Epithelial cell of proximal tubule (primary cell): ENCODE measurements around the gene C4orf33. TPM values are rescaled to one million over a fixed set of nuclear protein-coding genes. Genes with fewer than 3 reads are reported as not detected.

Source experiments
- DNase-seq: peaks from one replicate; pipeline ENCODE4 v3.0.0-alpha.2; 2011; ENCODE audit warnings: low read depth
- H3K4me3 ChIP-seq: 2 replicates; pipeline ENCODE4 v1.5.1; 2011; ENCODE audit warnings: low read depth, mild to moderate bottlenecking, low read length
- CTCF ChIP-seq: conservative IDR thresholded peaks from 2 replicates; pipeline ENCODE4 v1.5.1; 2012; ENCODE audit warnings: low read depth, mild to moderate bottlenecking, low read length
- total RNA-seq: library from RNA; depleted of rRNA; stranded (reverse); fragments of >200 nt; gene quantifications from 2 replicates; pipeline ENCODE4 v1.2.3, GENCODE V29; 2015

The C4orf33 gene
- total RNA-seq, 1 donor from 2014 or later, result 8.9 TPM

DNA sequence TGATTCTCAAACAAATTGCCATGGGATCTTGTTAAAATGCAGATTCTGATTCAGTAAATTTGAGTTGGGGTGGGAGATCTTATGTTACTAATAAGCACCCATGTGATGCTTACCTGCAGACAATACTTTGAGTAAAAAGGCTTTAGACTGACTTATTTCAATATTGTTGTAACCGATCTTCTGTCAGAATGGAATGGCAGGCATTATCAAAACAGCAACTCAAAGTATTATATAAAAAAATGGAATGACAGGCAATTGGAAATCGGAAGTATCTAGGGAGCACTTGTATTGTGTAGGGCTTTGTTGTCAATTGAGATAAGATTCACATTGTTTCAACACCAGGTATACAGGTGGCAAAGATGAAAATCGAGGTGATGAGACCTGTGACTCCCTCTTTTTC, 67.5 kb downstream of the C4orf33 start:
- TF ChIP-seq CTCF, result no peak
- DNase-seq, result no peak
- H3K4me3 ChIP-seq, result no peak overlapping the region

- no peak for TF ChIP-seq CTCF
- H3K4me3 ChIP-seq, result no peak overlapping the region
- no peak for DNase-seq
These were observed 68.3 kb downstream of the C4orf33 start for GRCh38 chr4:129164243-129164642.

Other genes starting within 250 kb of the C4orf33 start
- 13.9 and 14.5 TPM in 2 replicates for gene SCLT1, start 2.6 kb upstream of the C4orf33 start, total RNA-seq